Measurements from ENCODE around the gene CDH13.
A peak's percentile ranks its signal among the peaks of the same experiment; 100 is the strongest.

The CDH13 gene

DNA sequence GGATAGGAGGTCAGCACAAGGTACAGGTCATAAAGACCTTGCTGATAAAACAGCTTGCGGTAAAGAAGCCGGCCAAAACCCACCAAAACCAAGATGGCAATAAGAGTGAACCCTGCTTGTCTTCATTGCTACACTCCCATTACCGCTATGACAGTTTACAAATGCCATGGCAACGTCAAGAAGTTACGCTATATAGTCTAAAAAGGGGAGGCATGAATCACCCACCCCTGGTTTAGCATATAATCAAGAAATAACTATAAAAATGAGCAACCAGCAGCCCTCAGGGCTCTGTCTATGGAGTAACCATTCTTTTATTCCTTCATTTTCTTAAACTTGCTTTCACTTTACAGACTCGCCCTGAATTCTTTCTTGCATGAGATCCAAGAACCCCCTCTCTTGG lies 1180.0 kb downstream of the CDH13 start:
- Histone ChIP-seq H2AFZ (ENCODE audit: low read depth, low read length) (no peak overlapping the region), H3K27me3 (ENCODE audit: low read depth, low read length) (no peaks in the 10 kb centered on the region; the same call in 1 of the 2 replicates), H3K4me3 (ENCODE audit: low read length) (no peak overlapping the region), H3K9ac (ENCODE audit: low read length) (no peak overlapping the region), H3K9me3 (ENCODE audit: insufficient read depth, low read length) (no peaks in the 10 kb centered on the region), H3K4me1 (ENCODE audit: low read length) (peaks cover 36% of the 10 kb centered on the region), H3K27ac (ENCODE audit: low read length) (peak overlapping the region; percentile 52), H4K20me1 (ENCODE audit: insufficient read depth, low read length) (0 out of 2 replicates have a peak, but pooled peaks cover 7% of the 10 kb centered on the region), H3K79me2 (ENCODE audit: low read length) (peaks cover 22% of the 10 kb centered on the region), H3K4me2 (ENCODE audit: low read length) (no peak overlapping the region), H3K36me3 (replicated peaks; ENCODE audit: low read depth, low read length) (peaks cover 14% of the 10 kb centered on the region)
- TF ChIP-seq EZH2phosphoT487 (IDR thresholded peaks at IDR 0.05; ENCODE audit: low read depth), result no peak
- TF ChIP-seq, protein P1, sequence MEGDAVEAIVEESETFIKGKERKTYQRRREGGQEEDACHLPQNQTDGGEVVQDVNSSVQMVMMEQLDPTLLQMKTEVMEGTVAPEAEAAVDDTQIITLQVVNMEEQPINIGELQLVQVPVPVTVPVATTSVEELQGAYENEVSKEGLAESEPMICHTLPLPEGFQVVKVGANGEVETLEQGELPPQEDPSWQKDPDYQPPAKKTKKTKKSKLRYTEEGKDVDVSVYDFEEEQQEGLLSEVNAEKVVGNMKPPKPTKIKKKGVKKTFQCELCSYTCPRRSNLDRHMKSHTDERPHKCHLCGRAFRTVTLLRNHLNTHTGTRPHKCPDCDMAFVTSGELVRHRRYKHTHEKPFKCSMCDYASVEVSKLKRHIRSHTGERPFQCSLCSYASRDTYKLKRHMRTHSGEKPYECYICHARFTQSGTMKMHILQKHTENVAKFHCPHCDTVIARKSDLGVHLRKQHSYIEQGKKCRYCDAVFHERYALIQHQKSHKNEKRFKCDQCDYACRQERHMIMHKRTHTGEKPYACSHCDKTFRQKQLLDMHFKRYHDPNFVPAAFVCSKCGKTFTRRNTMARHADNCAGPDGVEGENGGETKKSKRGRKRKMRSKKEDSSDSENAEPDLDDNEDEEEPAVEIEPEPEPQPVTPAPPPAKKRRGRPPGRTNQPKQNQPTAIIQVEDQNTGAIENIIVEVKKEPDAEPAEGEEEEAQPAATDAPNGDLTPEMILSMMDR (IDR thresholded peaks at IDR 0.05; ENCODE audit: low read depth, low read length), result no peak

DNA sequence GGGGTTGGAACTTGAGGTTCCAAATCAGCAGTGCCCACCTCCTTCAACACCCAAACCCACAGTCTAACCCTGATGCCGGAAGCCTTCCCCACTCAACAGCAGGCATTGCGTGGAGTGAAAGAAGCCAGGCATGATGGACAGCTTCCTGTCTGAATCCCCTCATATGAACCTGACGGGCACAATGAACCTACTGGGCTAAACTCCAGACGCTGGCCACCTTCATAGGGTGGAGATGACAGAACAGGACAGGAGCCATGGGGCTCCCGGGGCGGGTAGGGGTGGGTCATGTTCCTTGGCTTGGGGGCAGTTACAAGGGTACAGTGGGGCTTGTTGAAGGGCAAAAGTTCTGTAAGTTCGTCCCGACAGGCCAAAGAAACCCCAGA lies 1180.5 kb downstream of the CDH13 start:
- H3K4me3 ChIP-seq (ENCODE audit: low read length), result peak overlapping the region; percentile 99
- H3K4me1 ChIP-seq (ENCODE audit: low read length), result peaks cover 34% of the 10 kb centered on the region
- 0 out of 2 replicates have a peak, but pooled peaks cover 7% of the 10 kb centered on the region for H4K20me1 ChIP-seq (ENCODE audit: insufficient read depth, low read length)
- no peak overlapping the region for H3K9ac ChIP-seq (ENCODE audit: low read length)
- peak overlapping the region; percentile 54; the same call in 1 of the 2 replicates for H2AFZ ChIP-seq (ENCODE audit: low read depth, low read length)
- TF ChIP-seq EZH2phosphoT487 (IDR thresholded peaks at IDR 0.05; ENCODE audit: low read depth), result no peak
- TF ChIP-seq, protein P1 (IDR thresholded peaks at IDR 0.05; ENCODE audit: low read depth, low read length), result no peak
- peaks cover 22% of the 10 kb centered on the region for H3K79me2 ChIP-seq (ENCODE audit: low read length)
- peaks cover 20% of the 10 kb centered on the region for H3K36me3 ChIP-seq (replicated peaks; ENCODE audit: low read depth, low read length)
- H3K4me2 ChIP-seq (ENCODE audit: low read length), result peak overlapping the region; percentile 54
- no peaks in the 10 kb centered on the region; the same call in 1 of the 2 replicates for H3K27me3 ChIP-seq (ENCODE audit: low read depth, low read length)
- H3K27ac ChIP-seq (ENCODE audit: low read length), result peak overlapping the region; percentile 33
- no peaks in the 10 kb centered on the region for H3K9me3 ChIP-seq (ENCODE audit: insufficient read depth, low read length)

DNA sequence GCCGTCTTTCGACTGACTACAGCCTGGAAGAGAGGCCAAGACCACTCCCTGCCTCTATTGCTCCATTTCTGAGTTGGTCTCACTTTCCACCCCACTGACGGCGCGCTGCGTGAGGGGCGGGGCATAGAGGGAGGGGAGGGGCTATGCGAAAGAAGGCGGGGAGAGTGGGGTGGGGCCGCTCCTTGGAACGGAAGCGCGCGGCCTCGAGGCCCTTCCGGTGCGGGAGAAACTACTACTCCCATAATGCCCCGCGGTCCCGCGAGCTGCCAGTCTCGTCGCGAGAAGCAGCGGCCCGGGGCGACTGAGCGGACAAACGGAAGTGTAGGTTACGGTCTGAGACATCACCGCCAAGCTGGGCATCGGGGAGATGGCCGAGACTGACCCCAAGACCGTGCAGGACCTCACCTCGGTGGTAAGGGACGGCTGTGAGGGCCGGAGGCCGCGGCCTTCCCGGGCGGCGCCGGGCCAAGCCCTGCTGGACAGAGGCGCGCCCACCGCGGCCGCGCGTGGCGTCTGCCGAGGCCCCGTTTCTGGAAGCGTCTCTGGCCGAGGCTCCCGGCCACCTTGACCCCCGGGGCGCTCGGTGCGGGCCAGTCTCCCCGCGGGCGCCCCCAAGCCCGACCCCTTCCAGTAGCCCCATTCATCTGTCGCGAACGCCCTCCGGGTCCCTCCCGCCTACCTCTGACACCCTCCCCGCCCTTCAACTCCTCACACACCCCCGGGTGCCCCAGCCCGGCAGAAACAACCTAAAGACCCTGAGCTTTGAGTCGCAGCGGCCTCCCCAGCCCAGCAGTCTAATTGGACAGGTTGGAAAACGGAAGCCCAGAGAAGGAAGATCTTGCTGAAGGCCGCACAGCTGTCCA lies 1181.2 kb downstream of the CDH13 start, which contains the start of gene HSBP1:
Gene HSBP1 (plus strand): TSS at position 269 of the 863 bp plus-strand sequence. CDS start 99 bp downstream, at position 368.
- peak within 1 kb of the TSS; percentile 93 for H3K9ac ChIP-seq (ENCODE audit: low read length)
- peak within 1 kb of the TSS; percentile 54; the same call in 1 of the 2 replicates for H2AFZ ChIP-seq (ENCODE audit: low read depth, low read length)
- H3K9me3 ChIP-seq (ENCODE audit: insufficient read depth, low read length), result no peaks in the 10 kb centered on the region
- peak within 1 kb of the TSS; percentile 99 for H3K4me2 ChIP-seq (ENCODE audit: low read length)
- peaks cover 26% of the 10 kb centered on the region for H3K36me3 ChIP-seq (replicated peaks; ENCODE audit: low read depth, low read length)
- peak within 1 kb of the TSS; percentile 52 for H3K27ac ChIP-seq (ENCODE audit: low read length)
- no peaks in the 10 kb centered on the region; the same call in 1 of the 2 replicates for H3K27me3 ChIP-seq (ENCODE audit: low read depth, low read length)
- no peak for TF ChIP-seq EZH2phosphoT487 (IDR thresholded peaks at IDR 0.05; ENCODE audit: low read depth)
- TF ChIP-seq, protein P1 (IDR thresholded peaks at IDR 0.05; ENCODE audit: low read depth, low read length), result no peak
- H3K79me2 ChIP-seq (ENCODE audit: low read length), result peaks cover 22% of the 10 kb centered on the region
- H3K4me3 ChIP-seq (ENCODE audit: low read length), result peak within 1 kb of the TSS; percentile 99
- H4K20me1 ChIP-seq (ENCODE audit: insufficient read depth, low read length), result peaks cover 9% of the 10 kb centered on the region; the same call in 1 of the 2 replicates
- peaks cover 30% of the 10 kb centered on the region for H3K4me1 ChIP-seq (ENCODE audit: low read length)

DNA sequence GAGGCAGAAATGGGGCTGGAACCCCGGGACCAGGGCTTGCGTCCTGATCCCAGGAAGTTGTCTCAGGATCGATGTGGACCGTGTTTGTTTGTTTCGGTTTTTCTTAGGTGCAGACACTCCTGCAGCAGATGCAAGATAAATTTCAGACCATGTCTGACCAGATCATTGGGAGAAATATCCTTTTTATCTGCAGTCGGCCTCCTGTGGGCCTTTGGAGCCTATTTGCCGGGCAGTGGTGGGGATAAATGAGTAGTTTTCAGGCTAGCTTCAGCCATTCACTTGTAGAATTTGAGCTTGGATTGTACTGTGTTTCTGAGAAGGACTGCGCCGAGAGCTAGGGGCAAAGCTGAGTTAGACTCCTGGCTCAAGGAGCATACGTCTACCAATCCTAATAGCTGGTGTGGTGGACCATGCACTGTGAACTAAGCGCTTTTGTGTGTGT lies 1181.8 kb downstream of the CDH13 start:
- peaks cover 9% of the 10 kb centered on the region; the same call in 1 of the 2 replicates for H4K20me1 ChIP-seq (ENCODE audit: insufficient read depth, low read length)
- peaks cover 22% of the 10 kb centered on the region for H3K79me2 ChIP-seq (ENCODE audit: low read length)
- peak overlapping the region; percentile 99 for H3K4me2 ChIP-seq (ENCODE audit: low read length)
- 0 out of 2 replicates have a peak overlapping the region, but pooled peaks have one; percentile 43 for H2AFZ ChIP-seq (ENCODE audit: low read depth, low read length)
- H3K9me3 ChIP-seq (ENCODE audit: insufficient read depth, low read length), result no peaks in the 10 kb centered on the region
- peak overlapping the region; percentile 99 for H3K4me3 ChIP-seq (ENCODE audit: low read length)
- H3K9ac ChIP-seq (ENCODE audit: low read length), result peak overlapping the region; percentile 93
- H3K4me1 ChIP-seq (ENCODE audit: low read length), result peaks cover 30% of the 10 kb centered on the region
- H3K27me3 ChIP-seq (ENCODE audit: low read depth, low read length), result no peaks in the 10 kb centered on the region
- no peak for TF ChIP-seq EZH2phosphoT487 (IDR thresholded peaks at IDR 0.05; ENCODE audit: low read depth)
- TF ChIP-seq, protein P1 (IDR thresholded peaks at IDR 0.05; ENCODE audit: low read depth, low read length), result no peak
- peaks cover 29% of the 10 kb centered on the region for H3K36me3 ChIP-seq (replicated peaks; ENCODE audit: low read depth, low read length)
- peak overlapping the region; percentile 33; the same call in 1 of the 2 replicates for H3K27ac ChIP-seq (ENCODE audit: low read length)

Measured in OCI-LY3 (cell line).